K562 (cell line): ENCODE measurements around the gene MOCS3. TPM values are rescaled to one million over a fixed set of nuclear protein-coding genes. Genes with fewer than 3 reads are reported as not detected.
A peak's percentile ranks its signal among the peaks of the same experiment; 100 is the strongest.

Source experiments
- BDP1 ChIP-seq: IDR thresholded peaks from 3 replicates; pipeline ENCODE4 v1.6.1; 2011; ENCODE audit not compliant: insufficient read length, insufficient read depth
- CBFA2T3 ChIP-seq: fragments of 450-650 bp; IDR thresholded peaks from 2 replicates; pipeline ENCODE4 v1.6.1; 2017
- CCNT2 ChIP-seq: IDR thresholded peaks from 2 replicates; pipeline ENCODE4 v1.6.1; 2011; ENCODE audit warnings: borderline replicate concordance, low read depth, mild to moderate bottlenecking, moderate library complexity, mixed read lengths, low read length; ENCODE audit not compliant: insufficient read length; ENCODE audit errors: extremely low read depth
- HSF4 ChIP-seq: fragments of 250-450 bp; sonication (Bioruptor Pico); IDR thresholded peaks from 2 replicates; pipeline ENCODE4 v2.1.2; 2022; ENCODE audit warnings: mild to moderate bottlenecking, moderate library complexity, borderline replicate concordance
- JUNB ChIP-seq: fragments of 450-650 bp; formaldehyde crosslinking; conservative IDR thresholded peaks from 2 replicates; pipeline ENCODE4 v1.4.0; 2020; ENCODE audit warnings: mild to moderate bottlenecking
- KLF1 ChIP-seq: fragments of 450-650 bp; IDR thresholded peaks from 2 replicates; pipeline ENCODE4 v1.6.1; 2016; ENCODE audit warnings: missing genetic modification characterization, missing compliant biosample characterization
- POLR2AphosphoS2 ChIP-seq: IDR thresholded peaks from 2 replicates; pipeline ENCODE4 v1.6.1; 2012; ENCODE audit warnings: low read length, improper control_type of control experiment
- PPARD ChIP-seq: fragments of 250-450 bp; sonication (Bioruptor Pico); IDR thresholded peaks from 2 replicates; pipeline ENCODE4 v1.8.0; 2022; ENCODE audit warnings: inconsistent platforms, mild to moderate bottlenecking, moderate library complexity
- RBM17 ChIP-seq: fragments of 200-400 bp; formaldehyde crosslinking; IDR thresholded peaks from 2 replicates; pipeline ENCODE4 v1.6.1; 2017; ENCODE audit warnings: low read depth, mild to moderate bottlenecking, low read length, borderline replicate concordance
- RBM22 ChIP-seq: fragments of 200-400 bp; formaldehyde crosslinking; IDR thresholded peaks from 2 replicates; pipeline ENCODE4 v1.6.1; 2018; ENCODE audit warnings: low read length, low read depth; ENCODE audit not compliant: poor library complexity, severe bottlenecking
- STAG1 ChIP-seq: sonication (generic); formaldehyde crosslinking; IDR thresholded peaks from 2 replicates; pipeline ENCODE4 v1.5.0; 2020; ENCODE audit warnings: missing genetic modification reagents, borderline replicate concordance
- ZC3H8 ChIP-seq: fragments of 450-650 bp; IDR thresholded peaks from 2 replicates; pipeline ENCODE4 v1.6.1; 2017
- ZNF174 ChIP-seq: fragments of 250-450 bp; sonication (Bioruptor Pico); IDR thresholded peaks from 2 replicates; pipeline ENCODE4 v1.4.0; 2020; ENCODE audit warnings: mild to moderate bottlenecking
- ZNF311 ChIP-seq: fragments of 250-450 bp; sonication (Bioruptor Pico); IDR thresholded peaks from 2 replicates; pipeline ENCODE4 v1.4.0; 2020; ENCODE audit warnings: mild to moderate bottlenecking, moderate library complexity
- polyA plus RNA-seq, 8 experiments: library from polyadenylated mRNA; depleted of rRNA in 4 of 8; stranded (reverse) in 5 of 8; unstranded in 3 of 8; fragments of >200 nt; fragmentation: Nextera tagmentation in 2 of 8; fragmentation: Illumina TruSeq in 1 of 8; extraction: Ambion mirVana in 2 of 8; extraction: Trizol in 1 of 8; gene quantifications; 2 replicates each; pipeline versions ENCODE4 v1.2.1 to v1.2.3, GENCODE V29; 2011 to 2014; ENCODE audit warnings: inconsistent platforms in 1 of 8, missing spikeins in 1 of 8
- total RNA-seq, 7 experiments: library from RNA; depleted of rRNA in 6 of 7; stranded (reverse); fragments of >200 nt in 6 of 7; fragmentation: Illumina TruSeq in 2 of 7; extraction: Trizol in 2 of 7; gene quantifications; 2 replicates each; pipeline versions ENCODE4 v1.2.1 to v1.2.3, GENCODE V29; 2011 to 2021; ENCODE audit warnings: low replicate concordance in 1 of 7
- TF ChIP-seq, protein P1 (sequence below): fragments of 450-650 bp; IDR thresholded peaks from 2 replicates; pipeline ENCODE4 v1.6.1; 2016
- TF ChIP-seq, protein P2 (sequence below): fragments of 450-650 bp; formaldehyde crosslinking; IDR thresholded peaks from 2 replicates; pipeline ENCODE4 v1.4.0; 2020; ENCODE audit warnings: mild to moderate bottlenecking, moderate library complexity
- TF ChIP-seq, protein P3 (sequence below), 3 experiments: IDR thresholded peaks in 2 of 3; conservative IDR thresholded peaks in 1 of 3; 2 replicates each; pipeline ENCODE4 v1.5.1; 2011 to 2012; ENCODE audit warnings: low read length in 3 of 3, mild to moderate bottlenecking in 3 of 3, control low read depth in 2 of 3, improper control_type of control experiment in 1 of 3, inconsistent platforms in 1 of 3, low read depth in 1 of 3, mixed read lengths in 1 of 3, moderate library complexity in 1 of 3; ENCODE audit not compliant: insufficient read depth in 2 of 3
- TF ChIP-seq, protein P4 (sequence below): fragments of 450-650 bp; formaldehyde crosslinking; IDR thresholded peaks from 2 replicates; pipeline ENCODE4 v1.4.0; 2020; ENCODE audit warnings: mild to moderate bottlenecking, moderate library complexity
- TF ChIP-seq, protein P5 (sequence below): fragments of 250-450 bp; sonication (Bioruptor Pico); IDR thresholded peaks from 2 replicates; pipeline ENCODE4 v1.5.0; 2022; ENCODE audit warnings: mild to moderate bottlenecking

MOCS3 gene
- total and polyA plus RNA-seq, 9 of the 15 experiments (the other 6 are each of a cell fraction or from before 2014, with no cell fraction given): 0.70 to 6.2 (median 2.9) TPM

DNA sequence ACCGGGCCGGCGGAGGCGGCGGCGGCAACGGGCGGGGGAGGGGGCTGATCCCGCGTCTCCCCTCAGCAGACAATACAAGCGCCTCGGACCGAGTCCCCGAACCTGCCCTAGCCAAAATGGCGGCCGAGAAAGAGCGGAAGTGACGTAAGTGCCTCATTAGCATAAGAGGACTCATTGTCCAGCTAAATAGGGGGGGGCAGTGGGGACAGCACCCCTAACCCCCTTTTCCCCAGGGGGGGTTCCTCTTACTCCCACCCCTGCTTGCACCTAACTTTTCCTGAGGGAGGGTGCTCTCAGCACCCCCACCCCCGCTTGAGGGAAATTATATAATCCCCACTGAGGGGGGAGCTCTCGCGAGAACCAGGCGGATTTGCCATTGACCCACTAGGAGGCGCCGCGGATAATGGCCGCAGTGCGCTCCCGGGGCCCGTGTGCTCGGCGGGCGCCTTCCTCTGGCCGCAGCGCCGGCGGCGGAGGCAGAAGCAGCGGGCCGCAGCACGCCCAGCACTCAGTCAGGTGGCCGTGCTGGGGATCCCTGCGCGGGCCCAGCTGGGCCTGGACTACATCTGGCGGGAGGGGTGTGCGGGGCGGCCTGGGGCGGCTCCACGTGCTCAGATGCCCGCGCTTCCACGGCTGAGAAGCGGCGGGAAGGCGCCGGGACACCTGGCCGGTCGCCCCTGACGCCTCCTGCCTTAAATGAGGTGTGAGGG lies 27.2 kb upstream of the MOCS3 start, which contains the start of gene ADNP (continued):
- TF ChIP-seq, protein P1, sequence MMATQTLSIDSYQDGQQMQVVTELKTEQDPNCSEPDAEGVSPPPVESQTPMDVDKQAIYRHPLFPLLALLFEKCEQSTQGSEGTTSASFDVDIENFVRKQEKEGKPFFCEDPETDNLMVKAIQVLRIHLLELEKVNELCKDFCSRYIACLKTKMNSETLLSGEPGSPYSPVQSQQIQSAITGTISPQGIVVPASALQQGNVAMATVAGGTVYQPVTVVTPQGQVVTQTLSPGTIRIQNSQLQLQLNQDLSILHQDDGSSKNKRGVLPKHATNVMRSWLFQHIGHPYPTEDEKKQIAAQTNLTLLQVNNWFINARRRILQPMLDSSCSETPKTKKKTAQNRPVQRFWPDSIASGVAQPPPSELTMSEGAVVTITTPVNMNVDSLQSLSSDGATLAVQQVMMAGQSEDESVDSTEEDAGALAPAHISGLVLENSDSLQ: no peak
- TF ChIP-seq, protein P2, sequence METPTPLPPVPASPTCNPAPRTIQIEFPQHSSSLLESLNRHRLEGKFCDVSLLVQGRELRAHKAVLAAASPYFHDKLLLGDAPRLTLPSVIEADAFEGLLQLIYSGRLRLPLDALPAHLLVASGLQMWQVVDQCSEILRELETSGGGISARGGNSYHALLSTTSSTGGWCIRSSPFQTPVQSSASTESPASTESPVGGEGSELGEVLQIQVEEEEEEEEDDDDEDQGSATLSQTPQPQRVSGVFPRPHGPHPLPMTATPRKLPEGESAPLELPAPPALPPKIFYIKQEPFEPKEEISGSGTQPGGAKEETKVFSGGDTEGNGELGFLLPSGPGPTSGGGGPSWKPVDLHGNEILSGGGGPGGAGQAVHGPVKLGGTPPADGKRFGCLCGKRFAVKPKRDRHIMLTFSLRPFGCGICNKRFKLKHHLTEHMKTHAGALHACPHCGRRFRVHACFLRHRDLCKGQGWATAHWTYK: peak; percentile 86
- no peak for TF ChIP-seq ZNF174 (CRISPR knock-in tag)
- peak; percentile 74; the same call in 1 of the 2 replicates for TF ChIP-seq HSF4 (CRISPR knock-in tag)
- TF ChIP-seq, protein P3, sequence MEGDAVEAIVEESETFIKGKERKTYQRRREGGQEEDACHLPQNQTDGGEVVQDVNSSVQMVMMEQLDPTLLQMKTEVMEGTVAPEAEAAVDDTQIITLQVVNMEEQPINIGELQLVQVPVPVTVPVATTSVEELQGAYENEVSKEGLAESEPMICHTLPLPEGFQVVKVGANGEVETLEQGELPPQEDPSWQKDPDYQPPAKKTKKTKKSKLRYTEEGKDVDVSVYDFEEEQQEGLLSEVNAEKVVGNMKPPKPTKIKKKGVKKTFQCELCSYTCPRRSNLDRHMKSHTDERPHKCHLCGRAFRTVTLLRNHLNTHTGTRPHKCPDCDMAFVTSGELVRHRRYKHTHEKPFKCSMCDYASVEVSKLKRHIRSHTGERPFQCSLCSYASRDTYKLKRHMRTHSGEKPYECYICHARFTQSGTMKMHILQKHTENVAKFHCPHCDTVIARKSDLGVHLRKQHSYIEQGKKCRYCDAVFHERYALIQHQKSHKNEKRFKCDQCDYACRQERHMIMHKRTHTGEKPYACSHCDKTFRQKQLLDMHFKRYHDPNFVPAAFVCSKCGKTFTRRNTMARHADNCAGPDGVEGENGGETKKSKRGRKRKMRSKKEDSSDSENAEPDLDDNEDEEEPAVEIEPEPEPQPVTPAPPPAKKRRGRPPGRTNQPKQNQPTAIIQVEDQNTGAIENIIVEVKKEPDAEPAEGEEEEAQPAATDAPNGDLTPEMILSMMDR (IDR thresholded peaks at IDR 0.05 in 2 of 3, conservative IDR thresholded peaks at IDR 0.05 in 1 of 3; ENCODE audit: insufficient read depth in 2 of 3, low read depth in 1 of 3, low read length in 3 of 3): peak; percentile 74 to 93 (median 84)
- TF ChIP-seq RBM22: peak; percentile 95
- peak; percentile 80; the same call in 1 of the 2 replicates for TF ChIP-seq KLF1 (tag)
- TF ChIP-seq CBFA2T3: peak; percentile 56
- TF ChIP-seq RBM17: no peak
- peak; percentile 99 for TF ChIP-seq CCNT2
- TF ChIP-seq BDP1: no peak
- TF ChIP-seq STAG1 (CRISPR knock-in tag): peak; percentile 46; the same call in 1 of the 2 replicates
- TF ChIP-seq ZC3H8: no peak
- TF ChIP-seq, protein P4, sequence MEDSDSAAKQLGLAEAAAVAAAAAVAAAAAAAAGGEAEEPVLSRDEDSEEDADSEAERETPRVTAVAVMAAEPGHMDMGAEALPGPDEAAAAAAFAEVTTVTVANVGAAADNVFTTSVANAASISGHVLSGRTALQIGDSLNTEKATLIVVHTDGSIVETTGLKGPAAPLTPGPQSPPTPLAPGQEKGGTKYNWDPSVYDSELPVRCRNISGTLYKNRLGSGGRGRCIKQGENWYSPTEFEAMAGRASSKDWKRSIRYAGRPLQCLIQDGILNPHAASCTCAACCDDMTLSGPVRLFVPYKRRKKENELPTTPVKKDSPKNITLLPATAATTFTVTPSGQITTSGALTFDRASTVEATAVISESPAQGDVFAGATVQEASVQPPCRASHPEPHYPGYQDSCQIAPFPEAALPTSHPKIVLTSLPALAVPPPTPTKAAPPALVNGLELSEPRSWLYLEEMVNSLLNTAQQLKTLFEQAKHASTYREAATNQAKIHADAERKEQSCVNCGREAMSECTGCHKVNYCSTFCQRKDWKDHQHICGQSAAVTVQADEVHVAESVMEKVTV: 0 out of 2 replicates have a peak, but pooled peaks have one; percentile 13
- TF ChIP-seq POLR2AphosphoS2: peak; percentile 90; the same call in 1 of the 2 replicates
- TF ChIP-seq, protein P5, sequence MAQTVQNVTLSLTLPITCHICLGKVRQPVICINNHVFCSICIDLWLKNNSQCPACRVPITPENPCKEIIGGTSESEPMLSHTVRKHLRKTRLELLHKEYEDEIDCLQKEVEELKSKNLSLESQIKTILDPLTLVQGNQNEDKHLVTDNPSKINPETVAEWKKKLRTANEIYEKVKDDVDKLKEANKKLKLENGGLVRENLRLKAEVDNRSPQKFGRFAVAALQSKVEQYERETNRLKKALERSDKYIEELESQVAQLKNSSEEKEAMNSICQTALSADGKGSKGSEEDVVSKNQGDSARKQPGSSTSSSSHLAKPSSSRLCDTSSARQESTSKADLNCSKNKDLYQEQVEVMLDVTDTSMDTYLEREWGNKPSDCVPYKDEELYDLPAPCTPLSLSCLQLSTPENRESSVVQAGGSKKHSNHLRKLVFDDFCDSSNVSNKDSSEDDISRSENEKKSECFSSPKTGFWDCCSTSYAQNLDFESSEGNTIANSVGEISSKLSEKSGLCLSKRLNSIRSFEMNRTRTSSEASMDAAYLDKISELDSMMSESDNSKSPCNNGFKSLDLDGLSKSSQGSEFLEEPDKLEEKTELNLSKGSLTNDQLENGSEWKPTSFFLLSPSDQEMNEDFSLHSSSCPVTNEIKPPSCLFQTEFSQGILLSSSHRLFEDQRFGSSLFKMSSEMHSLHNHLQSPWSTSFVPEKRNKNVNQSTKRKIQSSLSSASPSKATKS: no peak
- TF ChIP-seq ZNF311 (CRISPR knock-in tag): no peak
- no peak for TF ChIP-seq PPARD (CRISPR knock-in tag)
- 0 out of 2 replicates have a peak, but pooled peaks have one; percentile 5 for TF ChIP-seq JUNB (CRISPR knock-in tag)
